A549 (cell line): ENCODE results near the gene CD99. TPM values are rescaled to one million over a fixed set of nuclear protein-coding genes. Genes with fewer than 3 reads are reported as not detected.

Experiments used
- ATAC-seq, 2 experiments: fragments of 200-7000 bp in 1 of 2; fragments of >200 bp in 1 of 2; cut with Nextera tagmentation in 1 of 2; cut with Tn5 transposase in 1 of 2; 3 replicates each; pipeline versions ENCODE4 v1.8.0 to v1.9.1; 2018 to 2020; ENCODE audit warnings: mild to moderate bottlenecking in 1 of 2, moderate library complexity in 1 of 2
- CTCF ChIA-PET: fragments of 300-600 bp; sonication (Branson Sonifier 250); formaldehyde crosslinking; extraction: SDS; loops from one replicate; lab custom pipeline; 2021; ENCODE audit warnings: antibody characterized with exemption, inconsistent platforms; lab: Yijun Ruan, JAX
- POLR2A ChIA-PET: fragments of 350-600 bp; formaldehyde crosslinking; extraction: SDS; loops from one replicate; lab custom pipeline; 2021; ENCODE audit warnings: antibody characterized with exemption, inconsistent platforms; lab: Yijun Ruan, JAX
- DNase-seq, 2 experiments: peaks; one replicate each; pipeline versions ENCODE4 v3.0.0 to v3.0.0-alpha.2; 2011 to 2016; ENCODE audit warnings: low read depth in 1 of 2, low spot score in 1 of 2
- FAIRE-seq: peaks from 2 replicates; lab custom pipeline; 2011; peaks lifted over from hg19 to GRCh38; lab: Jason Lieb, UNC
- H3K27ac ChIP-seq, 2 experiments: fragments of >200 bp; sonication (Bioruptor Twin); formaldehyde crosslinking; 3 replicates each; pipeline ENCODE4 v1.5.1; 2016 to 2017
- H3K4me1 ChIP-seq: fragments of >200 bp; sonication (Bioruptor Twin); formaldehyde crosslinking; 3 replicates; pipeline ENCODE4 v1.6.1; 2016
- H3K4me2 ChIP-seq: fragments of >200 bp; sonication (Bioruptor Twin); formaldehyde crosslinking; 3 replicates; pipeline ENCODE4 v1.6.1; 2016
- H3K4me3 ChIP-seq: fragments of >200 bp; sonication (Bioruptor Twin); formaldehyde crosslinking; 3 replicates; pipeline ENCODE4 v1.5.1; 2016
- H3K9me3 ChIP-seq: fragments of >200 bp; sonication (Bioruptor Twin); formaldehyde crosslinking; 3 replicates; pipeline ENCODE4 v1.6.1; 2016
- CBX2 ChIP-seq: fragments of 200-600 bp; sonication (generic); IDR thresholded peaks from 2 replicates; pipeline ENCODE4 v1.6.1; 2016; ENCODE audit warnings: low read depth, mild to moderate bottlenecking, borderline replicate concordance
- CTCF ChIP-seq: fragments of >200 bp; sonication (Bioruptor Twin); formaldehyde crosslinking; IDR thresholded peaks from 3 replicates; pipeline ENCODE4 v1.5.1; 2016
- EP300 ChIP-seq, 2 experiments: fragments of >200 bp; sonication (Bioruptor Twin); formaldehyde crosslinking; IDR thresholded peaks; 2 replicates in 1 of 2; 3 replicates in 1 of 2; pipeline ENCODE4 v1.6.1; 2016 to 2017
- FOSB ChIP-seq: fragments of 250-450 bp; sonication (Bioruptor Pico); IDR thresholded peaks from 2 replicates; pipeline ENCODE4 v1.5.0; 2020; ENCODE audit warnings: mild to moderate bottlenecking, moderate library complexity
- FOXS1 ChIP-seq: fragments of 250-450 bp; sonication (Bioruptor Pico); IDR thresholded peaks from 2 replicates; pipeline ENCODE4 v1.5.0; 2020; ENCODE audit warnings: mild to moderate bottlenecking, moderate library complexity
- GATA3 ChIP-seq: IDR thresholded peaks from 2 replicates; pipeline ENCODE4 v1.6.1; 2012; ENCODE audit warnings: borderline replicate concordance
- MYC ChIP-seq: IDR thresholded peaks from 2 replicates; pipeline ENCODE4 v1.6.1; 2012; ENCODE audit warnings: mild to moderate bottlenecking, inconsistent platforms, low read length, improper control_type of control experiment, borderline replicate concordance
- POLR2A ChIP-seq: IDR thresholded peaks from 2 replicates; pipeline ENCODE4 v1.6.1; 2012; ENCODE audit warnings: mild to moderate bottlenecking, low read length
- POLR2AphosphoS2 ChIP-seq: conservative IDR thresholded peaks from 2 replicates; pipeline ENCODE4 v1.6.1; 2012; ENCODE audit warnings: low read length, improper control_type of control experiment, inconsistent platforms
- RARB ChIP-seq: fragments of 250-450 bp; sonication (Bioruptor Pico); IDR thresholded peaks from 2 replicates; pipeline ENCODE4 v1.8.0; 2021; ENCODE audit warnings: mild to moderate bottlenecking, moderate library complexity
- RCOR1 ChIP-seq: fragments of 150-350 bp; IDR thresholded peaks from 2 replicates; pipeline ENCODE4 v1.6.1; 2014; ENCODE audit warnings: antibody characterized with exemption, low read length, low read depth
- RFX5 ChIP-seq: fragments of 450-650 bp; IDR thresholded peaks from 2 replicates; pipeline ENCODE4 v1.7.1; 2014; ENCODE audit warnings: antibody characterized with exemption, mild to moderate bottlenecking, moderate library complexity
- SREBF2 ChIP-seq: fragments of 450-650 bp; IDR thresholded peaks from 2 replicates; pipeline ENCODE4 v1.6.1; 2014; ENCODE audit warnings: mild to moderate bottlenecking, moderate library complexity
- TFCP2L1 ChIP-seq: fragments of 250-450 bp; sonication (Bioruptor Pico); IDR thresholded peaks from 2 replicates; pipeline ENCODE4 v1.5.0; 2021; ENCODE audit warnings: mild to moderate bottlenecking
- TP53 ChIP-seq: fragments of 250-450 bp; sonication (Bioruptor Pico); IDR thresholded peaks from 2 replicates; pipeline ENCODE4 v1.5.0; 2021; ENCODE audit warnings: mild to moderate bottlenecking, moderate library complexity
- ZFP36 ChIP-seq: fragments of 450-650 bp; IDR thresholded peaks from 2 replicates; pipeline ENCODE4 v1.6.1; 2014; ENCODE audit warnings: borderline replicate concordance; ENCODE audit not compliant: partially characterized antibody
- ZNF302 ChIP-seq: fragments of 250-450 bp; sonication (Bioruptor Pico); IDR thresholded peaks from 2 replicates; pipeline ENCODE4 v1.9.0; 2021; ENCODE audit warnings: inconsistent platforms, mild to moderate bottlenecking, moderate library complexity
- WGBS: methylation state at CpG from one replicate; pipeline ENCODE4 v1.1.6; 2017; ENCODE audit errors: missing lambda C conversion rate; 5-methylcytosine and 5-hydroxymethylcytosine counted together
- polyA plus RNA-seq, 4 experiments: library from polyadenylated mRNA; depleted of rRNA in 3 of 4; stranded (reverse); fragments of >200 nt; fragmentation: RNase III in 1 of 4; extraction: RNeasy Plus Mini Kit Qiagen cat#74134 plus additional on column Dnase treatment in 1 of 4; gene quantifications; 2 replicates in 3 of 4; 3 replicates in 1 of 4; pipeline ENCODE4 v1.2.3, GENCODE V29; 2011 to 2017
- TF ChIP-seq, protein P1 (sequence below): IDR thresholded peaks from 2 replicates; pipeline ENCODE4 v1.6.1; 2012; ENCODE audit warnings: low read depth, borderline replicate concordance
- TF ChIP-seq, protein P2 (sequence below): fragments of 200-600 bp; sonication (generic); IDR thresholded peaks from 2 replicates; pipeline ENCODE4 v1.6.1; 2016; ENCODE audit warnings: antibody characterized with exemption, mild to moderate bottlenecking, moderate library complexity

Gene CD99
- polyA plus RNA-seq, 2 of the 4 experiments (the other 2 are of a cell fraction), result 136 to 172 TPM

DNA sequence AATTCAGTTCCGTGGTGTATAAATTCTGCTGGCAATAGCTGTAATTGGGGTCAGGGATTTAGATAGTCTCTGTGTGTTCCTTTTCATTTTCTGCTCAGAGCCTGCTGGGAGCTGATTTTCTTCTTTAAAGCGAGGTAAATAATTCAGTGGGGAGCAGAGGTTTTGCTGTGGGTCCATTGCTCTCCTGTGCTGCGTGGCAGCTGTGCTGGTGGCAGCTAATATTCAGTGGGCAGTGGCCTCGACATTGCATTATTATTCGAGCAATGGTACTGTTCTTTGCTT is 74.4 kb downstream of the CD99 start:
- H3K9me3 ChIP-seq, result no peaks in the 10 kb centered on the region
- TF ChIP-seq, protein P1, sequence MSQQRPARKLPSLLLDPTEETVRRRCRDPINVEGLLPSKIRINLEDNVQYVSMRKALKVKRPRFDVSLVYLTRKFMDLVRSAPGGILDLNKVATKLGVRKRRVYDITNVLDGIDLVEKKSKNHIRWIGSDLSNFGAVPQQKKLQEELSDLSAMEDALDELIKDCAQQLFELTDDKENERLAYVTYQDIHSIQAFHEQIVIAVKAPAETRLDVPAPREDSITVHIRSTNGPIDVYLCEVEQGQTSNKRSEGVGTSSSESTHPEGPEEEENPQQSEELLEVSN, result no peak
- no peak for TF ChIP-seq GATA3
- TF ChIP-seq RARB (CRISPR knock-in tag), result no peak
- no peak for TF ChIP-seq MYC
- no peak for TF ChIP-seq CTCF
- TF ChIP-seq, protein P2, sequence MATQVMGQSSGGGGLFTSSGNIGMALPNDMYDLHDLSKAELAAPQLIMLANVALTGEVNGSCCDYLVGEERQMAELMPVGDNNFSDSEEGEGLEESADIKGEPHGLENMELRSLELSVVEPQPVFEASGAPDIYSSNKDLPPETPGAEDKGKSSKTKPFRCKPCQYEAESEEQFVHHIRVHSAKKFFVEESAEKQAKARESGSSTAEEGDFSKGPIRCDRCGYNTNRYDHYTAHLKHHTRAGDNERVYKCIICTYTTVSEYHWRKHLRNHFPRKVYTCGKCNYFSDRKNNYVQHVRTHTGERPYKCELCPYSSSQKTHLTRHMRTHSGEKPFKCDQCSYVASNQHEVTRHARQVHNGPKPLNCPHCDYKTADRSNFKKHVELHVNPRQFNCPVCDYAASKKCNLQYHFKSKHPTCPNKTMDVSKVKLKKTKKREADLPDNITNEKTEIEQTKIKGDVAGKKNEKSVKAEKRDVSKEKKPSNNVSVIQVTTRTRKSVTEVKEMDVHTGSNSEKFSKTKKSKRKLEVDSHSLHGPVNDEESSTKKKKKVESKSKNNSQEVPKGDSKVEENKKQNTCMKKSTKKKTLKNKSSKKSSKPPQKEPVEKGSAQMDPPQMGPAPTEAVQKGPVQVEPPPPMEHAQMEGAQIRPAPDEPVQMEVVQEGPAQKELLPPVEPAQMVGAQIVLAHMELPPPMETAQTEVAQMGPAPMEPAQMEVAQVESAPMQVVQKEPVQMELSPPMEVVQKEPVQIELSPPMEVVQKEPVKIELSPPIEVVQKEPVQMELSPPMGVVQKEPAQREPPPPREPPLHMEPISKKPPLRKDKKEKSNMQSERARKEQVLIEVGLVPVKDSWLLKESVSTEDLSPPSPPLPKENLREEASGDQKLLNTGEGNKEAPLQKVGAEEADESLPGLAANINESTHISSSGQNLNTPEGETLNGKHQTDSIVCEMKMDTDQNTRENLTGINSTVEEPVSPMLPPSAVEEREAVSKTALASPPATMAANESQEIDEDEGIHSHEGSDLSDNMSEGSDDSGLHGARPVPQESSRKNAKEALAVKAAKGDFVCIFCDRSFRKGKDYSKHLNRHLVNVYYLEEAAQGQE, result no peak
- TF ChIP-seq RCOR1, result no peak
- no peak for TF ChIP-seq FOSB (CRISPR knock-in tag)
- ChIA-PET POLR2A (no interaction called here), CTCF (no interaction called here)
- H3K27ac ChIP-seq, result no peak overlapping the region
- no peak for FAIRE-seq
- no peak overlapping the region for H3K4me3 ChIP-seq
- ATAC-seq, result no peak
- no peak for DNase-seq
- WGBS, result 69% methylated on average over 5 of the region's 5 CpGs
- peaks cover 12% of the 10 kb centered on the region for H3K4me1 ChIP-seq
- no peak overlapping the region for H3K4me2 ChIP-seq

- DNase-seq, result no peak
- Histone ChIP-seq H3K4me2 (no peak overlapping the region), H3K27ac (no peak overlapping the region), H3K4me3 (no peak overlapping the region), H3K9me3 (no peaks in the 10 kb centered on the region), H3K4me1 (peaks cover 12% of the 10 kb centered on the region)
- FAIRE-seq, result no peak
- ChIA-PET CTCF (no interaction called here), POLR2A (no interaction called here)
- WGBS, result 91% methylated on average over 11 of the region's 11 CpGs
- no peak for ATAC-seq
- no peak for TF ChIP-seq MYC
- TF ChIP-seq POLR2A, result no peak
- no peak for TF ChIP-seq TP53 (CRISPR knock-in tag)
- TF ChIP-seq SREBF2, result no peak
- TF ChIP-seq ZFP36, result no peak
- no peak for TF ChIP-seq FOXS1 (CRISPR knock-in tag)
- no peak for TF ChIP-seq RFX5
- no peak for TF ChIP-seq EP300 (IDR thresholded peaks at IDR 0.05)
- TF ChIP-seq POLR2AphosphoS2, result no peak
- no peak for TF ChIP-seq TFCP2L1 (CRISPR knock-in tag)
- no peak for TF ChIP-seq ZNF302
- TF ChIP-seq CBX2, result no peak
- TF ChIP-seq CTCF, result no peak
Observed at GRCh38 chrX:2766906-2767305, 75.8 kb downstream of the CD99 start.
